Heart left ventricle (tissue), 16 donors: ENCODE data around the gene UNC13C. TPM values are rescaled to one million over a fixed set of nuclear protein-coding genes. Genes with fewer than 3 reads are reported as not detected.

Experiments used
- ATAC-seq, 4 donors: fragments of 200-7000 bp; cut with Tn5 transposase; one replicate each; pipeline ENCODE4 v1.9.1; 2020 to 2022; ENCODE audit warnings: moderate library complexity in 4 of 4, mild to moderate bottlenecking in 3 of 4, moderate number of reproducible peaks in 1 of 4
- DNase-seq, 5 donors: peaks; one replicate each; pipeline ENCODE4 v3.0.0-alpha.2; 2020
- H3K27ac ChIP-seq, 12 donors: fragments of 200-600 bp; sonication (generic) in 4 of 12; one replicate each; pipeline versions ENCODE4 v1.5.0 to v1.8.0; 2016 to 2022; ENCODE audit warnings: mild to moderate bottlenecking in 2 of 12
- H3K27me3 ChIP-seq, 9 donors: fragments of 200-600 bp; sonication (generic) in 2 of 9; one replicate each; pipeline versions ENCODE4 v1.5.1 to v1.8.0; 2016 to 2022; ENCODE audit warnings: mild to moderate bottlenecking in 3 of 9
- H3K36me3 ChIP-seq, 9 donors: fragments of 200-600 bp; sonication (generic) in 2 of 9; one replicate each; pipeline versions ENCODE4 v1.5.0 to v1.8.0; 2018 to 2022; ENCODE audit warnings: mild to moderate bottlenecking in 2 of 9
- H3K4me1 ChIP-seq, 12 donors: fragments of 200-600 bp; sonication (generic) in 4 of 12; one replicate each; pipeline versions ENCODE4 v1.5.0 to v1.8.0; 2016 to 2022; ENCODE audit warnings: mild to moderate bottlenecking in 3 of 12
- H3K4me3 ChIP-seq, 12 donors: fragments of 200-600 bp; sonication (generic) in 4 of 12; one replicate each; pipeline versions ENCODE4 v1.5.0 to v1.8.0; 2017 to 2022; ENCODE audit warnings: mild to moderate bottlenecking in 9 of 12, moderate library complexity in 4 of 12
- H3K9me3 ChIP-seq, 12 donors: fragments of 200-600 bp; sonication (generic) in 4 of 12; one replicate each; pipeline versions ENCODE4 v1.5.0 to v1.8.0; 2016 to 2022; ENCODE audit warnings: mild to moderate bottlenecking in 1 of 12
- POLR2A ChIP-seq, 2 donors: fragments of 450-650 bp; IDR thresholded peaks; one replicate each; pipeline ENCODE4 v1.6.1; 2017; ENCODE audit warnings: antibody characterized with exemption in 2 of 2, mild to moderate bottlenecking in 2 of 2, moderate library complexity in 2 of 2
- WGBS, 4 donors: extraction: QIAGEN DNeasy Blood & Tissue Kit in 2 of 4; methylation state at CpG; one replicate each; pipeline versions ENCODE4 v1.1.5 to v1.1.7; 2013 to 2018; 5-methylcytosine and 5-hydroxymethylcytosine counted together
- intact Hi-C, 10 donors: fragments of 100-400 bp; cut with DNase I; formaldehyde crosslinking; loops; one replicate each; pipeline versions ENCODE4 v1.11.1 to v1.14.2; 2022
- polyA plus RNA-seq, 2 donors: library from polyadenylated mRNA; stranded (reverse); fragments of 200-250 nt; gene quantifications; one replicate each; pipeline ENCODE4 v1.2.3, GENCODE V29; 2013
- total RNA-seq, 9 donors: library from RNA; depleted of rRNA in 2 of 9; stranded (reverse); fragments of >200 nt in 2 of 9; fragmentation: NEBNext Ultra II Directional in 3 of 9; extraction: Animal tissue kit (Norgen Biotek cat#: 25700) in 3 of 9; gene quantifications; one replicate each; pipeline versions ENCODE4 v1.1.0 to v1.2.4, GENCODE V29; 2016 to 2023
- TF ChIP-seq, protein P1 (sequence below), 12 donors: fragments of 200-600 bp; sonication (generic) in 4 of 12; IDR thresholded peaks; one replicate each; pipeline versions ENCODE4 v1.5.0 to v1.8.0; 2018 to 2022; ENCODE audit warnings: antibody characterized with exemption in 12 of 12, mild to moderate bottlenecking in 5 of 12
- donor health status: ischemic (EF 13 %, LVEDD 7.1; RV severe dilation, severe dysfunction).
- donor health status: healthy with polysubstance abuse.
- donor health status: DM: no; HTN: yes; CAD: no.
- donor health status: DM: no; HTN: no; CAD: no.
- donor health status: ischemic (EF 25% LVEDD 6.9; RV normal size, moderate dysfunction).
- donor health status: ischemic (EF 25% LVEDD 5.7; RV mildly dilated, moderate dysfunction).
- donor health status: healthy.
- donor health status: DM: yes; HTN: yes; CAD: no.
- donor health status: ischemic (EF 35%, LVEDD 5.7; RV mildly dilated, moderate dysfunction).
- donor health status: nonischemic (EF 11% LVEDD 7.7; RV severe dilation, severe dysfunction).
- donor health status: DM: yes; HTN: yes; CAD: no.
- donor health status: PGD.
- donor health status: ischemic (EF 29% LVEDD 5.4; RV normal size, mild dysfunction).
- donor health status: nonischemic (EF 23%, LVEDD 6.1; RV moderate dilation, normal function).

UNC13C gene
- total and polyA plus RNA-seq, 11 donors: 0.07 to 0.71 (median 0.39) TPM; not detected in 5

DNA sequence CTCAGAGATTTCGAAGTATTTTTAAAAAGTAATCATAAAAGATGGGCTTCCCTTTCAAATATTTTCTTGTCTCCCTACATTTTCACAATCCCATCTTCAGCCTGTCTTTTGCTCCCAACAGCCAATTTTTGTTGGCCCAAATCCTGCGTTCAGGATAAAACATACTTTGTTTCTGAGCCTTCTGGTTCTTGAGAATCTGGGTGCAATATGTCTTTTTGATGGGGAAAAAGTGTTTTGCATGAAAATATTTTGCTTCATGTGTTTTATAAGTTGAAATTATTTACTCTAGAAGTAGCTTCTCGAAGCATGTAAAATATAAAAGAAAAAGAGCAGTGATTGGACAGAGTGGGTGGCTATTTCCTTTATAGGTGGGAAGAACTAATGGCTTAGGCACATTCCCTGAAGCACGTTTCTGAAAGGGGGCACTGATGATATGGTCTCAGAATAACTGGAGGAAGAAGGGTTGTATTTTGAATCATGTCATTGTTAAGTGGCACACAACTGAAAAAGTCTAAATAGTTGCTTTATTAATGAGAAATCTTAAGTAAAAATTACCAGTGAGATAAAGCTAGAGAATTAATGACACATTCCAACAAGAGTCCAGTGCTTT lies 3.9 kb downstream of the UNC13C start:
- Histone ChIP-seq H3K4me1 (peaks cover 0 to 12% (median 0%) of the 10 kb centered on the region in 12 donors), H3K36me3 (no peaks in the 10 kb centered on the region), H3K27me3 (peaks cover 0 to 49% (median 7%) of the 10 kb centered on the region in 9 donors), H3K4me3 (no peak overlapping the region), H3K9me3 (no peaks in the 10 kb centered on the region), H3K27ac (no peak overlapping the region)
- 54 to 69% (median 63%) methylated on average over 4 of the region's 4 CpGs for WGBS, 4 donors
- no peak for TF ChIP-seq POLR2A (IDR thresholded peaks at IDR 0.05)
- TF ChIP-seq, protein P1, sequence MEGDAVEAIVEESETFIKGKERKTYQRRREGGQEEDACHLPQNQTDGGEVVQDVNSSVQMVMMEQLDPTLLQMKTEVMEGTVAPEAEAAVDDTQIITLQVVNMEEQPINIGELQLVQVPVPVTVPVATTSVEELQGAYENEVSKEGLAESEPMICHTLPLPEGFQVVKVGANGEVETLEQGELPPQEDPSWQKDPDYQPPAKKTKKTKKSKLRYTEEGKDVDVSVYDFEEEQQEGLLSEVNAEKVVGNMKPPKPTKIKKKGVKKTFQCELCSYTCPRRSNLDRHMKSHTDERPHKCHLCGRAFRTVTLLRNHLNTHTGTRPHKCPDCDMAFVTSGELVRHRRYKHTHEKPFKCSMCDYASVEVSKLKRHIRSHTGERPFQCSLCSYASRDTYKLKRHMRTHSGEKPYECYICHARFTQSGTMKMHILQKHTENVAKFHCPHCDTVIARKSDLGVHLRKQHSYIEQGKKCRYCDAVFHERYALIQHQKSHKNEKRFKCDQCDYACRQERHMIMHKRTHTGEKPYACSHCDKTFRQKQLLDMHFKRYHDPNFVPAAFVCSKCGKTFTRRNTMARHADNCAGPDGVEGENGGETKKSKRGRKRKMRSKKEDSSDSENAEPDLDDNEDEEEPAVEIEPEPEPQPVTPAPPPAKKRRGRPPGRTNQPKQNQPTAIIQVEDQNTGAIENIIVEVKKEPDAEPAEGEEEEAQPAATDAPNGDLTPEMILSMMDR (IDR thresholded peaks at IDR 0.05): no peak
- intact Hi-C loops: no loop called here
- DNase-seq: no peak
- ATAC-seq: no peak

DNA sequence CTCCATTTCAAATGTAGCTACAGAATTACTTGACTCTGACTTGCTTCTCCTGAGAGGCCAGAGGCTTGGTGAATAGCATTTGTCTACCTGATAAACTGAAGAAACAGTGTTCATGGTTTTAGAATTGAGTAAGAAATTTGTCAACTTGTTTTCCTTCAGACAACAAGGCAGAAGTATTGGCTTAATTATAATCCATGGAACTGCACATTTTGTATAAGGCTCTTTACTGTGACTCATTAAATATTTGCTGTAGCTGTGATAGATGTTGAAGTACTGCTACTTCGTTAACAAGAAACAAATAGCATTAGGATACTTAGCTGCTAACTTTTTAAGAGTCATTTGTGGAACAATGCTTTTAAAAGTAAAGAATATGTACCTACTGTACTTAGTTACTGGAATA lies 4.6 kb downstream of the UNC13C start:
- Histone ChIP-seq H3K9me3 (no peaks in the 10 kb centered on the region), H3K27ac (no peak overlapping the region), H3K4me3 (no peak overlapping the region), H3K27me3 (peaks cover 0 to 48% (median 5%) of the 10 kb centered on the region in 9 donors), H3K36me3 (no peaks in the 10 kb centered on the region), H3K4me1 (peaks cover 0 to 11% (median 0%) of the 10 kb centered on the region in 12 donors)
- no peak for ATAC-seq
- WGBS, 4 donors: 52 to 78% (median 72%) methylated on average over 1 of the region's 1 CpG
- DNase-seq: no peak
- TF ChIP-seq, protein P1 (IDR thresholded peaks at IDR 0.05): no peak
- no peak for TF ChIP-seq POLR2A (IDR thresholded peaks at IDR 0.05)
- intact Hi-C loops: no loop called here

DNA sequence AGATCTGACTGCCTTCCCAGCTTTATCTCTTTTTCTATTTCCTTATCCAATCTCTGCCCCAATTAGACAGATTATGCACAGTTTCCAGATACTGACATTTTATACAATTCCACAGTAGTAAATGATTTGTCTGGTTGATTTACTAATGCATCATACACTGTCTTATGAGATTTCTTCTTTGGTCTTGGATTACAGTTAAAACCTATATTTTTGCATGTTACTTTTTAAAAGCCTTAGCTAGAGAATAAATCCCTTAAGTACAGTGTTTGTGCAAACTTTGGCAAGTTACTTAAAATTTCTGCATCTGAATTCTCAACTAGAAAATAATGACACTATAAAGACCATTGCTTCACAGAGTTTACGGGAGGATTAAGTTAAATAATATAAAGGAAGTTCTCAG lies 6.0 kb downstream of the UNC13C start:
- Histone ChIP-seq H3K27me3 (peaks cover 0 to 40% (median 5%) of the 10 kb centered on the region in 9 donors), H3K9me3 (no peaks in the 10 kb centered on the region), H3K36me3 (no peaks in the 10 kb centered on the region), H3K27ac (no peak overlapping the region), H3K4me1 (no peaks in the 10 kb centered on the region), H3K4me3 (no peak overlapping the region)
- TF ChIP-seq, protein P1 (IDR thresholded peaks at IDR 0.05): no peak
- TF ChIP-seq POLR2A (IDR thresholded peaks at IDR 0.05): no peak
- intact Hi-C loops: no loop called here
- ATAC-seq (no peak), DNase-seq (no peak)
- WGBS, 4 donors: 72 to 88% (median 80%) methylated on average over 1 of the region's 1 CpG

DNA sequence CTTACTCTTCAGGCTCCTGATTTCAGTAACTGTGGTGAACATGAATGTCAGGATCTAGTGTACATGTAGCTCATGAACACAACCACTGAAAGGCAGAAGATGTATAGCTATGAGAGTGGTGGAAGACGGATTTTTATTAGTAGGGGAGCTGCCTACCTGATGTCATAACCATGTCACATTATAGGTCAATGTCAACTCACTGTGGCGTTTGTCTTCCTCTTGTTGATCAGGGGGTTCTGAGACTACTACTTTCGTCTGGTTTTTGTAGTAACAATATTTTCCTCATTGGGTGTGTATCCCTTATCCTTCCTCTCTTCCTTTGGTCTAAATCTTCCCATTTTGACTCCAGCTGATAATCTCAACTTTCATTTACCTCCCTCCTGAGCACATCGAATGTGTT lies 7.3 kb downstream of the UNC13C start:
- ATAC-seq (no peak), DNase-seq (no peak)
- 74 to 84% (median 78%) methylated on average over 4 of the region's 4 CpGs for WGBS, 4 donors
- no peaks in the 10 kb centered on the region for H3K36me3 ChIP-seq
- no peaks in the 10 kb centered on the region for H3K9me3 ChIP-seq
- H3K4me3 ChIP-seq: no peak overlapping the region
- H3K27me3 ChIP-seq: peaks cover 0 to 27% (median 3%) of the 10 kb centered on the region in 9 donors
- H3K4me1 ChIP-seq: no peaks in the 10 kb centered on the region
- TF ChIP-seq, protein P1 (IDR thresholded peaks at IDR 0.05): no peak
- no peak for TF ChIP-seq POLR2A (IDR thresholded peaks at IDR 0.05)
- no peak overlapping the region for H3K27ac ChIP-seq
- intact Hi-C loops: no loop called here
